H1 (cell line): ENCODE measurements around the gene MYO16. TPM values are rescaled to one million over a fixed set of nuclear protein-coding genes. Genes with fewer than 3 reads are reported as not detected.

Experiments used
- CTCF ChIA-PET: fragments of 300-600 bp; sonication (Branson Sonifier 250); formaldehyde crosslinking; loops from one replicate; lab custom pipeline; 2021; ENCODE audit not compliant: partially characterized antibody; lab: Charles Lee
- POLR2A ChIA-PET: fragments of 300-600 bp; sonication (Branson Sonifier 250); formaldehyde crosslinking; loops from one replicate; lab custom pipeline; 2021; ENCODE audit warnings: inconsistent platforms; ENCODE audit not compliant: partially characterized antibody; lab: Charles Lee
- DNase-seq, 2 experiments: peaks; one replicate each; pipeline versions ENCODE4 v3.0.0 to v3.0.0-alpha.2; 2010 to 2022; ENCODE audit warnings: low spot score in 2 of 2, low read depth in 1 of 2, mixed read lengths in 1 of 2
- FAIRE-seq: peaks from 2 replicates; lab custom pipeline; 2011; peaks lifted over from hg19 to GRCh38; lab: Jason Lieb, UNC
- H2AFZ ChIP-seq: 2 replicates; pipeline ENCODE4 v1.8.1; 2012; ENCODE audit warnings: low read length, inconsistent platforms
- H2AK5ac ChIP-seq: 2 replicates; pipeline ENCODE4 v1.6.1; 2013; ENCODE audit warnings: low read depth, low read length
- H2BK120ac ChIP-seq: replicated peaks from 2 replicates; pipeline ENCODE3; 2013; ENCODE audit warnings: low read depth, low read length, inconsistent platforms
- H2BK12ac ChIP-seq: 2 replicates; pipeline ENCODE4 v1.6.1; 2013; ENCODE audit warnings: low read depth, low read length
- H2BK15ac ChIP-seq: 2 replicates; pipeline ENCODE4 v1.6.1; 2013; ENCODE audit warnings: low read length
- H2BK20ac ChIP-seq: 2 replicates; pipeline ENCODE4 v1.6.1; 2013; ENCODE audit warnings: low read length
- H2BK5ac ChIP-seq: 2 replicates; pipeline ENCODE4 v1.6.1; 2013; ENCODE audit warnings: low read depth, low read length
- H3K14ac ChIP-seq: 2 replicates; pipeline ENCODE4 v1.6.1; 2013; ENCODE audit warnings: inconsistent platforms; ENCODE audit not compliant: insufficient read length
- H3K18ac ChIP-seq: 2 replicates; pipeline ENCODE4 v1.6.1; 2013; ENCODE audit warnings: low read length; ENCODE audit errors: extremely low read depth
- H3K23ac ChIP-seq: 2 replicates; pipeline ENCODE4 v1.6.1; 2013; ENCODE audit warnings: inconsistent platforms; ENCODE audit not compliant: insufficient read length
- H3K23me2 ChIP-seq: 2 replicates; pipeline ENCODE4 v1.6.1; 2013; ENCODE audit warnings: low read depth, low read length
- H3K27ac ChIP-seq: 2 replicates; pipeline ENCODE4 v1.6.1; 2011; ENCODE audit warnings: low read depth, low read length, inconsistent platforms
- H3K27me3 ChIP-seq, 4 experiments: replicated peaks in 1 of 4; 1 replicate in 1 of 4; 2 replicates in 3 of 4; pipeline versions ENCODE4 v1.6.1 to v1.8.1; 2011 to 2013; ENCODE audit warnings: low read length in 3 of 4, mild to moderate bottlenecking in 3 of 4, inconsistent platforms in 2 of 4, mixed read lengths in 2 of 4, moderate library complexity in 1 of 4; ENCODE audit not compliant: control insufficient read depth in 3 of 4, insufficient read depth in 3 of 4; ENCODE audit errors: extremely low read depth in 1 of 4
- H3K36me3 ChIP-seq, 4 experiments: 2 replicates each; pipeline versions ENCODE4 v1.6.1 to v1.8.1; 2011 to 2013; ENCODE audit warnings: mild to moderate bottlenecking in 4 of 4, low read length in 3 of 4, moderate library complexity in 2 of 4, control low read depth in 1 of 4, inconsistent platforms in 1 of 4; ENCODE audit not compliant: insufficient read depth in 4 of 4, control insufficient read depth in 2 of 4
- H3K4ac ChIP-seq: replicated peaks from 2 replicates; pipeline ENCODE3; 2013; ENCODE audit warnings: low read length, low read depth, mixed read lengths, inconsistent platforms; ENCODE audit not compliant: insufficient read length
- H3K4me1 ChIP-seq, 4 experiments: replicated peaks in 1 of 4; 1 replicate in 1 of 4; 2 replicates in 3 of 4; pipeline versions ENCODE4 v1.6.1 to v1.8.1; 2011 to 2013; ENCODE audit warnings: low read length in 3 of 4, inconsistent platforms in 2 of 4, mixed read lengths in 1 of 4; ENCODE audit not compliant: insufficient read depth in 4 of 4, control insufficient read depth in 3 of 4
- H3K4me2 ChIP-seq, 2 experiments: 2 replicates each; pipeline versions ENCODE4 v1.6.1 to v1.8.1; 2011 to 2013; ENCODE audit warnings: low read depth in 2 of 2, low read length in 2 of 2, control low read depth in 1 of 2, inconsistent platforms in 1 of 2, mild to moderate bottlenecking in 1 of 2; ENCODE audit not compliant: insufficient read depth in 1 of 2
- H3K4me3 ChIP-seq, 4 experiments: fragments of 200-600, 300-600 bp in 1 of 4; sonication (generic), shearing (Covaris generic), sonication (Bioruptor Twin) in 1 of 4; 2 replicates each; pipeline versions ENCODE4 v1.5.1 to v1.8.1; 2011 to 2016; ENCODE audit warnings: low read length in 4 of 4, low read depth in 3 of 4, control low read depth in 2 of 4, inconsistent platforms in 2 of 4, mild to moderate bottlenecking in 2 of 4, mixed read lengths in 1 of 4, moderate library complexity in 1 of 4; ENCODE audit not compliant: insufficient read depth in 2 of 4; ENCODE audit errors: extremely low read depth in 1 of 4
- H3K56ac ChIP-seq: replicated peaks from 2 replicates; pipeline ENCODE3; 2013; ENCODE audit warnings: low read depth, mild to moderate bottlenecking, mixed read lengths, low read length, inconsistent platforms; ENCODE audit not compliant: insufficient read length
- H3K79me1 ChIP-seq: 2 replicates; pipeline ENCODE4 v1.6.1; 2013; ENCODE audit warnings: low read depth, low read length, control low read depth
- H3K79me2 ChIP-seq, 2 experiments: 2 replicates each; pipeline versions ENCODE4 v1.6.1 to v1.8.1; 2012 to 2013; ENCODE audit warnings: low read length in 2 of 2, mild to moderate bottlenecking in 2 of 2, inconsistent platforms in 1 of 2; ENCODE audit not compliant: insufficient read depth in 2 of 2, control insufficient read depth in 1 of 2
- H3K9ac ChIP-seq, 4 experiments: replicated peaks in 1 of 4; 1 replicate in 1 of 4; 2 replicates in 3 of 4; pipeline versions ENCODE4 v1.6.1 to v1.8.1; 2011 to 2013; ENCODE audit warnings: low read depth in 3 of 4, low read length in 3 of 4, control low read depth in 2 of 4, mild to moderate bottlenecking in 2 of 4, moderate library complexity in 2 of 4, inconsistent platforms in 1 of 4; ENCODE audit errors: extremely low read depth in 1 of 4
- H3K9me3 ChIP-seq, 2 experiments: 2 replicates each; pipeline versions ENCODE4 v1.6.1 to v1.8.1; 2012 to 2013; ENCODE audit warnings: mild to moderate bottlenecking in 2 of 2, moderate library complexity in 2 of 2, control low read depth in 1 of 2, inconsistent platforms in 1 of 2, low read depth in 1 of 2, low read length in 1 of 2, mixed read lengths in 1 of 2; ENCODE audit not compliant: insufficient read depth in 2 of 2
- H4K20me1 ChIP-seq, 2 experiments: replicated peaks in 1 of 2; 2 replicates each; pipeline versions ENCODE3 to v1.8.1; 2011 to 2013; ENCODE audit warnings: inconsistent platforms in 2 of 2, low read length in 2 of 2, mild to moderate bottlenecking in 1 of 2; ENCODE audit not compliant: insufficient read depth in 2 of 2, control insufficient read depth in 1 of 2
- H4K5ac ChIP-seq: 2 replicates; pipeline ENCODE4 v1.6.1; 2013; ENCODE audit warnings: low read length, low read depth, mixed read lengths, inconsistent platforms; ENCODE audit not compliant: insufficient read length
- H4K8ac ChIP-seq: 2 replicates; pipeline ENCODE4 v1.8.0; 2013; ENCODE audit warnings: mild to moderate bottlenecking, moderate library complexity, low read length, inconsistent platforms; ENCODE audit not compliant: insufficient read depth; ENCODE audit errors: extremely low read depth
- H4K91ac ChIP-seq: replicated peaks from 2 replicates; pipeline ENCODE3; 2013; ENCODE audit warnings: low read length, mixed read lengths, inconsistent platforms; ENCODE audit not compliant: insufficient read length
- CBX5 ChIP-seq: fragments of 300-800, 300-1000 bp; sonication (generic); IDR thresholded peaks from 2 replicates; pipeline ENCODE4 v1.7.1; 2016; ENCODE audit warnings: antibody characterized with exemption, low read length, low read depth
- CEBPB ChIP-seq: IDR thresholded peaks from 2 replicates; pipeline ENCODE4 v1.6.1; 2012; ENCODE audit warnings: low read depth, low read length
- CHD1 ChIP-seq: IDR thresholded peaks from 2 replicates; pipeline ENCODE4 v1.6.1; 2012; ENCODE audit warnings: low read depth, low read length, improper control_type of control experiment
- EGR1 ChIP-seq: IDR thresholded peaks from 2 replicates; pipeline ENCODE4 v1.6.1; 2011; ENCODE audit warnings: low read depth, low read length, borderline replicate concordance
- EZH2 ChIP-seq: fragments of 200-600 bp; sonication (generic); IDR thresholded peaks from 2 replicates; pipeline ENCODE4 v1.7.1; 2012; ENCODE audit warnings: low read depth, mild to moderate bottlenecking, moderate library complexity, low read length, inconsistent platforms; ENCODE audit not compliant: severe bottlenecking
- KDM1A ChIP-seq: fragments of 200-600, 300-600 bp; sonication (generic); IDR thresholded peaks from 2 replicates; pipeline ENCODE4 v1.7.1; 2016; ENCODE audit warnings: mild to moderate bottlenecking, low read length, borderline replicate concordance
- KDM5A ChIP-seq: fragments of 200-600 bp; IDR thresholded peaks from 2 replicates; pipeline ENCODE4 v1.7.1; 2012; ENCODE audit warnings: mild to moderate bottlenecking, low read length, inconsistent platforms, mixed read lengths
- SAP30 ChIP-seq: fragments of 300-600 bp; sonication (generic); IDR thresholded peaks from 2 replicates; pipeline ENCODE4 v1.7.1; 2012; ENCODE audit warnings: low read length, moderate library complexity, mild to moderate bottlenecking, inconsistent platforms; ENCODE audit not compliant: insufficient read depth, insufficient replicate concordance
- SP1 ChIP-seq: IDR thresholded peaks from 2 replicates; pipeline ENCODE4 v1.6.1; 2011; ENCODE audit warnings: low read depth, low read length
- TBP ChIP-seq: IDR thresholded peaks from 2 replicates; pipeline ENCODE4 v1.6.1; 2011; ENCODE audit warnings: low read depth, low read length, improper control_type of control experiment
- WGBS, 2 experiments: shearing (Covaris generic) in 1 of 2; methylation state at CpG; one replicate each; pipeline versions ENCODE4 v1.1.6 to v1.1.7; 2013 to 2015; ENCODE audit warnings: low lambda C conversion rate in 2 of 2, mixed read lengths in 2 of 2, inconsistent platforms in 1 of 2, low coverage in 1 of 2, missing lambda C conversion rate in 1 of 2; ENCODE audit not compliant: insufficient replicate concordance in 2 of 2, insufficient coverage in 1 of 2, insufficient read length in 1 of 2; ENCODE audit errors: extremely low coverage in 1 of 2, missing lambda C conversion rate in 1 of 2; 5-methylcytosine and 5-hydroxymethylcytosine counted together
- polyA plus RNA-seq, 7 experiments: library from polyadenylated mRNA; depleted of rRNA in 3 of 7; stranded (reverse) in 5 of 7; unstranded in 2 of 7; fragments of >200 nt in 5 of 7; fragments of 200-250 nt in 2 of 7; gene quantifications; 1 replicate in 5 of 7; 2 replicates in 1 of 7; 4 replicates in 1 of 7; pipeline versions ENCODE4 v1.2.1 to v1.2.3, GENCODE V29; 2011 to 2013; ENCODE audit warnings: missing spikeins in 2 of 7, mixed read lengths in 2 of 7
- total RNA-seq: library from RNA; stranded (reverse); fragmentation: NEBNext Ultra II Directional; extraction: Animal tissue kit (Norgen Biotek cat#: 25700); gene quantifications from 2 replicates; pipeline ENCODE4 v1.2.1, GENCODE V29; 2021

Gene MYO16
- total and polyA plus RNA-seq, 2 of the 8 experiments (the other 6 are each of a cell fraction or from before 2014, with no cell fraction given): 0.02 to 0.22 TPM

- Histone ChIP-seq H3K79me1 (no peaks in the 10 kb centered on the region), H3K18ac (no peak overlapping the region), H2BK12ac (no peak overlapping the region), H3K23ac (no peak overlapping the region), H2AK5ac (no peak overlapping the region), H4K8ac (no peak overlapping the region)
- no peak for TF ChIP-seq KDM1A
- TF ChIP-seq CEBPB: no peak
- no peak for TF ChIP-seq SAP30
- no peak for TF ChIP-seq EZH2
- TF ChIP-seq KDM5A: no peak
- no peak for TF ChIP-seq SP1
- TF ChIP-seq EGR1: no peak
- TF ChIP-seq TBP: no peak
- TF ChIP-seq CBX5: no peak
- no peak for TF ChIP-seq CHD1
- TF ChIP-seq, all 59 proteins: peak for 0
- H2BK20ac ChIP-seq: no peak overlapping the region
- H3K23me2 ChIP-seq: no peaks in the 10 kb centered on the region
- no peaks in the 10 kb centered on the region for H3K79me2 ChIP-seq
- ChIA-PET POLR2A (no interaction called here), CTCF (interaction anchor here (0.5 kb wide), 1 partner anchor 17 kb away, joined by 3 read pairs; no protein-coding TSS in a partner anchor)
- H3K4ac ChIP-seq: no peak overlapping the region
- H2AFZ ChIP-seq: no peak overlapping the region
- no peak overlapping the region for H3K27ac ChIP-seq
- H3K14ac ChIP-seq: no peak overlapping the region
- no peak overlapping the region for H3K4me2 ChIP-seq
- H4K5ac ChIP-seq: no peak overlapping the region
- no peaks in the 10 kb centered on the region for H3K9me3 ChIP-seq
- H3K56ac ChIP-seq: no peak overlapping the region
- H4K91ac ChIP-seq: no peak overlapping the region
- WGBS, 2 experiments: 89% methylated on average over 4 of the region's 4 CpGs; no CpG with 5 or more reads in 1 of the 2 experiments
- no peaks in the 10 kb centered on the region for H4K20me1 ChIP-seq
- H3K9ac ChIP-seq: no peak overlapping the region
- no peak overlapping the region for H2BK15ac ChIP-seq
- FAIRE-seq (no peak), DNase-seq (no peak)
- H3K36me3 ChIP-seq: no peaks in the 10 kb centered on the region; a peak in 1 of 8 replicates
- no peaks in the 10 kb centered on the region for H3K27me3 ChIP-seq
- H3K4me1 ChIP-seq: no peaks in the 10 kb centered on the region
- no peak overlapping the region for H2BK120ac ChIP-seq
- H2BK5ac ChIP-seq: no peak overlapping the region
- no peak overlapping the region for H3K4me3 ChIP-seq
Observed at GRCh38 chr13:109105899-109106298, 476.5 kb downstream of the MYO16 start.
